NCI-H2029 treated with DMSO at 0.1 percent for 48 hours (cell line): ENCODE data around the gene OR4P4.

Source experiments
- DNase-seq: peaks from one replicate; lab custom pipeline; 2025; lab: John Stamatoyannopoulos, UW

OR4P4 gene

GRCh38 chr11:55634813-55635212, at the start of gene OR4P4:
Gene OR4P4, plus strand, starts transcription at chr11:55635113.
- no peak for DNase-seq

- no peak for DNase-seq
Observed at GRCh38 chr11:55607545-55607944, 27.4 kb upstream of the OR4P4 start, which contains the start of gene OR4C11. Gene OR4C11, minus strand, starts transcription at chr11:55607645. Its CDS starts 3,272 bp downstream, at chr11:55604373.

GRCh38 chr11:55624531-55624930, 10.4 kb upstream of the OR4P4 start:
- DNase-seq, result no peak

GRCh38 chr11:55648027-55648426, 13.1 kb downstream of the OR4P4 start, which contains the start of gene OR4S2:
Gene OR4S2, plus strand, starts transcription at chr11:55648327. Its CDS starts 2,577 bp downstream, at chr11:55650904.
- no peak for DNase-seq

GRCh38 chr11:55652560-55652959, 17.6 kb downstream of the OR4P4 start:
- DNase-seq, result no peak

GRCh38 chr11:55655096-55655495, 20.2 kb downstream of the OR4P4 start:
- no peak for DNase-seq

GRCh38 chr11:55658031-55658573, 23.2 kb downstream of the OR4P4 start:
- DNase-seq, result no peak

GRCh38 chr11:55658608-55659007, 23.7 kb downstream of the OR4P4 start:
- DNase-seq, result no peak

- no peak for DNase-seq
Observed at GRCh38 chr11:55661901-55662300, 27.0 kb downstream of the OR4P4 start, which contains the start of gene OR4C6. Gene OR4C6, plus strand, starts transcription at chr11:55662201. Its CDS starts 2,966 bp downstream, at chr11:55665167.

GRCh38 chr11:55669376-55669775, 34.5 kb downstream of the OR4P4 start:
- DNase-seq, result no peak

- no peak for DNase-seq
Observed at GRCh38 chr11:55673860-55674259, 38.9 kb downstream of the OR4P4 start.
